ENCODE data around the gene PKP2. TPM values are rescaled to one million over a fixed set of nuclear protein-coding genes. Genes with fewer than 3 reads are reported as not detected.
"Not testable (repeated sequence)": the region's sequence is repeated elsewhere in the genome, so short reads cannot be mapped to it uniquely, and the experiment has no call there.

PKP2 gene
- total RNA-seq, 1 donor from 2014 or later, result not detected

- intact Hi-C loops (cut with micrococcal nuclease), result no loop called here
Measured at GRCh38 chr12:32897281-32897610, 669 bp upstream of the PKP2 start.

GRCh38 chr12:32895688-32896431, 717 bp downstream of the PKP2 start:
- intact Hi-C loops (cut with micrococcal nuclease), result no loop called here

GRCh38 chr12:32894566-32894965, 2.0 kb downstream of the PKP2 start:
- intact Hi-C loops (cut with micrococcal nuclease), result no loop called here

- intact Hi-C loops (cut with micrococcal nuclease), result no loop called here
Measured at GRCh38 chr12:32893458-32893857, 3.1 kb downstream of the PKP2 start.

- intact Hi-C loops (cut with micrococcal nuclease), result no loop called here
Measured at GRCh38 chr12:32893043-32893442, 3.5 kb downstream of the PKP2 start.

- intact Hi-C loops (cut with micrococcal nuclease), result not testable (repeated sequence)
Measured at GRCh38 chr12:32892369-32892768, 4.2 kb downstream of the PKP2 start.

GRCh38 chr12:32891956-32892355, 4.6 kb downstream of the PKP2 start:
- intact Hi-C loops (cut with micrococcal nuclease), result no loop called here

GRCh38 chr12:32891526-32891925, 5.1 kb downstream of the PKP2 start:
- intact Hi-C loops (cut with micrococcal nuclease), result no loop called here

- intact Hi-C loops (cut with micrococcal nuclease), result no loop called here
Measured at GRCh38 chr12:32889011-32889760, 7.4 kb downstream of the PKP2 start.

- intact Hi-C loops (cut with micrococcal nuclease), result no loop called here
Measured at GRCh38 chr12:32887058-32887457, 9.5 kb downstream of the PKP2 start.

GRCh38 chr12:32885831-32886230, 10.7 kb downstream of the PKP2 start:
- intact Hi-C loops (cut with micrococcal nuclease), result no loop called here

GRCh38 chr12:32884962-32885361, 11.6 kb downstream of the PKP2 start:
- intact Hi-C loops (cut with micrococcal nuclease), result no loop called here

- intact Hi-C loops (cut with micrococcal nuclease), result no loop called here
Measured at GRCh38 chr12:32881702-32882101, 14.9 kb downstream of the PKP2 start.

GRCh38 chr12:32881107-32881506, 15.5 kb downstream of the PKP2 start:
- intact Hi-C loops (cut with micrococcal nuclease), result no loop called here

GRCh38 chr12:32879066-32879465, 17.5 kb downstream of the PKP2 start:
- intact Hi-C loops (cut with micrococcal nuclease), result not testable (repeated sequence)

GRCh38 chr12:32877601-32878459, 18.7 kb downstream of the PKP2 start:
- intact Hi-C loops (cut with micrococcal nuclease), result no loop called here

GRCh38 chr12:32876004-32876403, 20.6 kb downstream of the PKP2 start:
- intact Hi-C loops (cut with micrococcal nuclease), result no loop called here

- intact Hi-C loops (cut with micrococcal nuclease), result no loop called here
Measured at GRCh38 chr12:32874975-32875374, 21.6 kb downstream of the PKP2 start.

- intact Hi-C loops (cut with micrococcal nuclease), result no loop called here
Measured at GRCh38 chr12:32874078-32874477, 22.5 kb downstream of the PKP2 start.

- intact Hi-C loops (cut with micrococcal nuclease), result not testable (repeated sequence)
Measured at GRCh38 chr12:32872416-32872815, 24.2 kb downstream of the PKP2 start.

GRCh38 chr12:32870716-32871115, 25.9 kb downstream of the PKP2 start:
- intact Hi-C loops (cut with micrococcal nuclease), result no loop called here

GRCh38 chr12:32868885-32869284, 27.7 kb downstream of the PKP2 start:
- intact Hi-C loops (cut with micrococcal nuclease), result no loop called here

Data from T-helper 1 cell treated with Interleukin-12 subunit alpha and Interleukin-12 subunit beta and Interleukin-4 antibody, amounts not matched to agents 30 ng/mL and 1 ng/mL, for 36 hours (primary cell).